Measurements from ENCODE around the gene PADI6.
"Not testable (repeated sequence)": the region's sequence is repeated elsewhere in the genome, so short reads cannot be mapped to it uniquely, and the experiment has no call there.

Gene PADI6

DNA sequence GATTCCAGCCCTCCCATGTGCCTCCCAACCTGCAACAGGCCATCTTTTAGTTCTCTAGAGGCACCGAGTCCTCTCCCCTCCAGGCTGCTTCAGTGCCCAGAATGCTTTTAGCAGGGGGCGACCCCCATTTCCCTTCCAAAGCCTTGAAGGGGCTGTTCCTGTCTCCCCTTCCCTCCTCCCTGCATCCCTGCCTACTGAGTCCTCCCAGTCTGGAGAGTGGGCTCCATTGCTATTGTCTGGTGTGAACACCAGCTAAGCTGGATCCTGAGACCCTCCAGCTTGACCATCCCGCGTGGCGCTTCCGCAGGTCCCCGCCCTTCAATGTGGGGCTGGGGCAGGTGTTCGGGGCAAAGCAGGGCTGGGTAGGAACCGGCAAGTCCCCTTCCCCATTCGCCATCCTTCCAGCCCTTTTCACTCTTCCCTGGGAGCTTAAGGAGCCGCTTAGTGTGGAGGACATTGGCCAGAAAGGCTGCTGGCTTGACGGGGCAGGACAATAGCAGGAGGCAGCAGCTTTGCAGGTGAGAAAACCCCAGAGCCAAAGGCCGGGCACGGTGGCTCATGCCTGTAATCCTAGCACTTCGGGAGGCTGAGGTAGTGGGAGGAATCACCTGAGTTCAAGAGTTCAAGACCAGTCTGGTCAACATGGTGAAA lies 32.2 kb downstream of the PADI6 start:
- peaks cover 1% of the 10 kb centered on the region for H3K9me3 ChIP-seq (ENCODE audit: insufficient read depth, low read depth, low read length)
- H2BK12ac ChIP-seq (ENCODE audit: low read length) = no peak overlapping the region
- H2AFZ ChIP-seq (ENCODE audit: insufficient read depth, low read length, poor library complexity) = no peak overlapping the region
- DNase-seq = no peak
- no peak overlapping the region for H3K27ac ChIP-seq (ENCODE audit: low read depth, low read length)
- H3K18ac ChIP-seq (ENCODE audit: low read length) = no peak overlapping the region
- H3K79me2 ChIP-seq (ENCODE audit: control insufficient read depth, insufficient read depth, low read length, poor library complexity) = no peaks in the 10 kb centered on the region
- no peaks in the 10 kb centered on the region for H3K4me1 ChIP-seq (ENCODE audit: control insufficient read depth in 1 of 2, insufficient read depth in 2 of 2, low read length in 2 of 2)
- no peak overlapping the region for H4K8ac ChIP-seq (ENCODE audit: low read depth, low read length)
- H2AK5ac ChIP-seq (ENCODE audit: low read length) = no peak overlapping the region
- H4K91ac ChIP-seq (ENCODE audit: low read depth, low read length) = no peak overlapping the region
- no peaks in the 10 kb centered on the region for H3K27me3 ChIP-seq (ENCODE audit: insufficient read depth, low read length)
- no peak overlapping the region for H3K4me2 ChIP-seq (ENCODE audit: low read length)
- no peak overlapping the region for H3K23ac ChIP-seq (ENCODE audit: low read length)
- H3K9ac ChIP-seq (ENCODE audit: low read length) = no peak overlapping the region
- no peak overlapping the region for H2BK120ac ChIP-seq (ENCODE audit: insufficient read depth, low read length, poor library complexity)
- no peak overlapping the region for H3K4me3 ChIP-seq (ENCODE audit: low read depth, low read length)
- no peak overlapping the region for H4K12ac ChIP-seq (ENCODE audit: low read depth, low read length)
- H3K79me1 ChIP-seq (ENCODE audit: low read length) = no peaks in the 10 kb centered on the region
- no peak overlapping the region for H3K4ac ChIP-seq (ENCODE audit: low read depth, low read length)
- no peak overlapping the region for H2BK5ac ChIP-seq (ENCODE audit: low read depth, low read length, poor library complexity)
- no peak overlapping the region for H3K14ac ChIP-seq (ENCODE audit: low read length)
- WGBS (ENCODE audit: extremely low coverage, insufficient coverage, insufficient read length) = no CpG with 5 or more reads among the region's 15 CpGs
- H3K36me3 ChIP-seq (ENCODE audit: control insufficient read depth in 1 of 2, insufficient read depth in 2 of 2, low read length in 2 of 2) = peaks cover 19 to 23% of the 10 kb centered on the region in 2 experiments

DNA sequence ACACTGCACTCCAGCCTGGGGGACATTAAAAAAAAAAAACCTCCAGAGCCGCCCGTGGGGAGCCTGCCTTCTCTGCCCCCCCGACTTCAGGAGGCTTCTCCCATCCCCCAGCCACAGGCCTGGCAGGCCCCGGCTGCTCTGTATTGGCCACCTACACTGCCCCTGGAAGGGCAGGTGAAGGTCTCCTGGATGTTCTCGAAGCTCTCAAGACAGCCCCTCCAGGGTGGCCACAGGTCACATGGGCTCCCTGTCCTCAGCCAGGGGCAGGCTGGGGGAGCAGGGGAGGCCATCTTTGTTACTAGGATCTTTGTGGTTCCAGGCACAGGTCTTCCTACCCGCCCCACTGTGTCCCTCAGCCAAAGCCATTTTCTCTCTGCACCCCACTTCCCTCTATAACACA lies 32.8 kb downstream of the PADI6 start:
- no peak overlapping the region for H2AFZ ChIP-seq (ENCODE audit: insufficient read depth, low read length, poor library complexity)
- H2BK5ac ChIP-seq (ENCODE audit: low read depth, low read length, poor library complexity) = no peak overlapping the region
- no peak overlapping the region for H4K8ac ChIP-seq (ENCODE audit: low read depth, low read length)
- no peak for DNase-seq
- no peak overlapping the region for H3K23ac ChIP-seq (ENCODE audit: low read length)
- no peak overlapping the region for H3K27ac ChIP-seq (ENCODE audit: low read depth, low read length)
- H3K9ac ChIP-seq (ENCODE audit: low read length) = no peak overlapping the region
- H3K9me3 ChIP-seq (ENCODE audit: insufficient read depth, low read depth, low read length) = peaks cover 1% of the 10 kb centered on the region
- H3K18ac ChIP-seq (ENCODE audit: low read length) = no peak overlapping the region
- no peak overlapping the region for H4K12ac ChIP-seq (ENCODE audit: low read depth, low read length)
- no peak overlapping the region for H2BK12ac ChIP-seq (ENCODE audit: low read length)
- WGBS (ENCODE audit: extremely low coverage, insufficient coverage, insufficient read length) = no CpG with 5 or more reads among the region's 6 CpGs
- no peak overlapping the region for H2AK5ac ChIP-seq (ENCODE audit: low read length)
- H3K14ac ChIP-seq (ENCODE audit: low read length) = no peak overlapping the region
- H3K4me3 ChIP-seq (ENCODE audit: low read depth, low read length) = no peak overlapping the region
- H3K79me1 ChIP-seq (ENCODE audit: low read length) = no peaks in the 10 kb centered on the region
- no peaks in the 10 kb centered on the region for H3K4me1 ChIP-seq (ENCODE audit: control insufficient read depth in 1 of 2, insufficient read depth in 2 of 2, low read length in 2 of 2)
- H3K4ac ChIP-seq (ENCODE audit: low read depth, low read length) = no peak overlapping the region
- no peaks in the 10 kb centered on the region for H3K79me2 ChIP-seq (ENCODE audit: control insufficient read depth, insufficient read depth, low read length, poor library complexity)
- H2BK120ac ChIP-seq (ENCODE audit: insufficient read depth, low read length, poor library complexity) = no peak overlapping the region
- no peak overlapping the region for H4K91ac ChIP-seq (ENCODE audit: low read depth, low read length)
- no peaks in the 10 kb centered on the region for H3K27me3 ChIP-seq (ENCODE audit: insufficient read depth, low read length)
- H3K4me2 ChIP-seq (ENCODE audit: low read length) = no peak overlapping the region
- H3K36me3 ChIP-seq (ENCODE audit: control insufficient read depth in 1 of 2, insufficient read depth in 2 of 2, low read length in 2 of 2) = peaks cover 25 to 29% of the 10 kb centered on the region in 2 experiments

DNA sequence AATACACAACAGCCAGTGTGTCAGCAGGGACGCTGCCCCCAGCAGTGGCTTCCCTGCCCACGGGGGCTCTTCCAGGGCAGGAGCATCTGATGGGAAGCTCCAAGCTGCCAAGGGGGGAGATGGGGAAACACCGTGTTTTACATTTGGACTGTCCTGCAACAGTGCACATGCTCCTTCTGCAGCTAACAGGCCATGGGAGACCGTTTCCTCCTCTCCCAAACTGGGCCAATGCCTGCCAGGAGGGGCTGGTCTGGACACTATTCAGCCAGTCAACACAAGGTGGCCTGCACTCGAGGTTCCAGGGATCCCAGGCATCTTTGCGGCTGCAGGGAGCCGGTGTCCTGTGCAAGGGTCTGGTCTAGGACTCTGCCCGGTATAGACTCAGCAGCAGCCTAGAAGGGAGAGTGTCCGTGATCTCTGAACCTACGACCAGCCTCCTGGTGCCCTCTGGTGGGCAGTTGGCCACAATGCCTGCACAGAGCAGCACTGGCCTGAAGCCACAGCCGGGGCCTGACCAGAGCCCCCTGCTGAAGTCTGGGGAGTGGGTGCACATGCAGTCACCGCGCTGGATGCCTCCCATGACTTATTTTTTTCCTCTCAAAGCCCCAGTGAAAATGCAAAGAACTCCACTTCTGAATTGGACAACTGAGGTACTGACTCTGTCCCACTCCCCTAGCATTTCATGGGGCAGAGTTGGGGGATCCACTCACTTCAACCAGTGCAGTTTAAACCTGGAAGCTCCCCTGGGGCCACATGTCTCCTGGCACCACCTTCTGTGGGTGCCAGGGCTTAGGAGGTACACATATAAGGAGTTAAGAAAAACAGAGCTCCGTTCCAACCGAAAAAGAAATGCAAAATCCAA lies 34.1 kb downstream of the PADI6 start:
- H3K27me3 ChIP-seq (ENCODE audit: insufficient read depth, low read length) = no peaks in the 10 kb centered on the region
- H3K36me3 ChIP-seq (ENCODE audit: control insufficient read depth in 1 of 2, insufficient read depth in 2 of 2, low read length in 2 of 2) = peaks cover 37 to 42% of the 10 kb centered on the region in 2 experiments
- H3K18ac ChIP-seq (ENCODE audit: low read length) = no peak overlapping the region
- peak; percentile 56 to 79 for DNase-seq
- H3K27ac ChIP-seq (ENCODE audit: low read depth, low read length) = no peak overlapping the region
- no peaks in the 10 kb centered on the region for H3K79me2 ChIP-seq (ENCODE audit: control insufficient read depth, insufficient read depth, low read length, poor library complexity)
- H3K79me1 ChIP-seq (ENCODE audit: low read length) = no peaks in the 10 kb centered on the region
- H3K23ac ChIP-seq (ENCODE audit: low read length) = no peak overlapping the region
- no CpG with 5 or more reads among the region's 15 CpGs for WGBS (ENCODE audit: extremely low coverage, insufficient coverage, insufficient read length)
- peaks cover 1% of the 10 kb centered on the region for H3K9me3 ChIP-seq (ENCODE audit: insufficient read depth, low read depth, low read length)
- H4K12ac ChIP-seq (ENCODE audit: low read depth, low read length) = no peak overlapping the region
- H2AK5ac ChIP-seq (ENCODE audit: low read length) = no peak overlapping the region
- H3K4me2 ChIP-seq (ENCODE audit: low read length) = no peak overlapping the region
- H3K4me3 ChIP-seq (ENCODE audit: low read depth, low read length) = no peak overlapping the region
- H4K8ac ChIP-seq (ENCODE audit: low read depth, low read length) = no peak overlapping the region
- no peak overlapping the region for H2BK120ac ChIP-seq (ENCODE audit: insufficient read depth, low read length, poor library complexity)
- H2BK12ac ChIP-seq (ENCODE audit: low read length) = no peak overlapping the region
- H3K4me1 ChIP-seq (ENCODE audit: control insufficient read depth in 1 of 2, insufficient read depth in 2 of 2, low read length in 2 of 2) = no peaks in the 10 kb centered on the region
- no peak overlapping the region for H2AFZ ChIP-seq (ENCODE audit: insufficient read depth, low read length, poor library complexity)
- H2BK5ac ChIP-seq (ENCODE audit: low read depth, low read length, poor library complexity) = no peak overlapping the region
- H3K4ac ChIP-seq (ENCODE audit: low read depth, low read length) = no peak overlapping the region
- H3K14ac ChIP-seq (ENCODE audit: low read length) = no peak overlapping the region
- H3K9ac ChIP-seq (ENCODE audit: low read length) = no peak overlapping the region
- no peak overlapping the region for H4K91ac ChIP-seq (ENCODE audit: low read depth, low read length)

DNA sequence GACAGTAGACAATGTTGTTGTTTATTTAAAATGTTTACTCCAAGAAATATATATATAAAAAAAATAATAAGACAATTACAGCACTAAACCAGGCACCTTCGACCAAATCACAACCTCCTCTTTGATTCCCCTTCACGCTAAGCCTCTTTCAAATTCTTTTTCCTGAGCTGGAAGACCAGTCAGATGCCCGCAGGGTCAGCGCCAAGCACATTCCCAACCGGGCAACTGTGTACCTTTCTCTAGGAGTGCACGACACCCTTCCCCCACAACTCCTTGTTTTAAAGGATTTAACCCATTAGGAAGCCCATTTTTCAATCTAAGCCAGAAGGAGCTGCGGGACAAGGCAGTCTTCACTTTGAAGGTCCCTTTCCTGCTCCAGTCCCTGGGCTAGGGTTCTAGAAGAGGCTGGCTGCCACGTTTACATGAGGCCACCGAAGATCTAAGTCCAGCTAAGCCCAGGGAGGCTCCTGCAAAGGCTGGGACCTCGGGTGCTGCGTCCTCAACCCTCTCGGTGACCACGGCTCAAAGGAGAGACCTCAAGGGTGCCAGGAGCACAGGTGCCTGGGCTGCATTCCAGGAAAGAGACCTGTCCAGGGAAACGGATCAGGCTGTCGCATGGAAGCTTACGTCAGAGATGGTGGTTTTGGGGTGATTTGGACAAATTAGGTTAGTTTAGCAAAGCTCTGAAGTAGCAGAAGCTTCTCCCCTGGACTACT lies 34.9 kb downstream of the PADI6 start:
- not testable (repeated sequence) for H3K27me3 ChIP-seq (ENCODE audit: insufficient read depth, low read length); H2AK5ac ChIP-seq (ENCODE audit: low read length); H3K9me3 ChIP-seq (ENCODE audit: insufficient read depth, low read depth, low read length); H3K4me3 ChIP-seq (ENCODE audit: low read depth, low read length); H3K27ac ChIP-seq (ENCODE audit: low read depth, low read length); H2BK5ac ChIP-seq (ENCODE audit: low read depth, low read length, poor library complexity); H3K79me1 ChIP-seq (ENCODE audit: low read length); H3K4me1 ChIP-seq (ENCODE audit: control insufficient read depth in 1 of 2, insufficient read depth in 2 of 2, low read length in 2 of 2); H3K14ac ChIP-seq (ENCODE audit: low read length); H3K4ac ChIP-seq (ENCODE audit: low read depth, low read length); H3K79me2 ChIP-seq (ENCODE audit: control insufficient read depth, insufficient read depth, low read length, poor library complexity); DNase-seq; H4K12ac ChIP-seq (ENCODE audit: low read depth, low read length); H2BK12ac ChIP-seq (ENCODE audit: low read length); H2BK120ac ChIP-seq (ENCODE audit: insufficient read depth, low read length, poor library complexity); H2AFZ ChIP-seq (ENCODE audit: insufficient read depth, low read length, poor library complexity); H4K8ac ChIP-seq (ENCODE audit: low read depth, low read length); H3K18ac ChIP-seq (ENCODE audit: low read length); H3K9ac ChIP-seq (ENCODE audit: low read length); H3K4me2 ChIP-seq (ENCODE audit: low read length); H4K91ac ChIP-seq (ENCODE audit: low read depth, low read length); H3K23ac ChIP-seq (ENCODE audit: low read length)
- peaks cover 41 to 49% of the 10 kb centered on the region in 2 experiments for H3K36me3 ChIP-seq (ENCODE audit: control insufficient read depth in 1 of 2, insufficient read depth in 2 of 2, low read length in 2 of 2)
- no CpG with 5 or more reads among the region's 16 CpGs for WGBS (ENCODE audit: extremely low coverage, insufficient coverage, insufficient read length)

Measured in trophoblast cell (in vitro differentiated cells and primary cell).